Naive thymus-derived CD4-positive, alpha-beta T cell (primary cell): ENCODE measurements around the gene MAGOHB. TPM values are rescaled to one million over a fixed set of nuclear protein-coding genes. Genes with fewer than 3 reads are reported as not detected.
"Not testable (repeated sequence)": the region's sequence is repeated elsewhere in the genome, so short reads cannot be mapped to it uniquely, and the experiment has no call there.

Experiments used
- ATAC-seq: fragments of 150-1000 bp; cut with Tn5 transposase; 2 replicates; pipeline ENCODE4 v1.10.0; 2021; ENCODE audit warnings: mild to moderate bottlenecking, moderate library complexity
- CTCF ChIA-PET: fragments of 350-600 bp; sonication (Branson Sonifier 250); formaldehyde crosslinking; loops from one replicate; lab custom pipeline; 2021; ENCODE audit warnings: antibody characterized with exemption; lab: Charles Lee
- POLR2A ChIA-PET: fragments of 350-600 bp; sonication (Branson Sonifier 250); formaldehyde crosslinking; loops from one replicate; lab custom pipeline; 2021; ENCODE audit warnings: antibody characterized with exemption, inconsistent platforms; lab: Charles Lee
- DNase-seq, 9 donors: peaks; one replicate each; pipeline versions ENCODE4 v3.0.0 to v3.0.0-alpha.2; 2020 to 2022; ENCODE audit warnings: mixed read lengths in 1 of 9
- H3K27ac ChIP-seq: one replicate; pipeline ENCODE4 v1.7.0; 2013; ENCODE audit warnings: mild to moderate bottlenecking, low read depth, low read length, moderate library complexity
- H3K27me3 ChIP-seq, 2 donors: one replicate each; pipeline ENCODE4 v1.7.0; 2013; ENCODE audit warnings: low read length in 2 of 2, mild to moderate bottlenecking in 2 of 2, moderate library complexity in 2 of 2; ENCODE audit not compliant: control insufficient read depth in 2 of 2, insufficient read depth in 2 of 2
- H3K36me3 ChIP-seq, 3 experiments: 1 replicate in 2 of 3; 2 replicates in 1 of 3; pipeline ENCODE4 v1.7.0; 2013; ENCODE audit warnings: low read length in 3 of 3, mild to moderate bottlenecking in 3 of 3, moderate library complexity in 1 of 3; ENCODE audit not compliant: insufficient read depth in 3 of 3, control insufficient read depth in 2 of 3
- H3K4me1 ChIP-seq, 2 donors: one replicate each; pipeline ENCODE4 v1.7.0; 2013; ENCODE audit warnings: low read length in 2 of 2, mild to moderate bottlenecking in 2 of 2, moderate library complexity in 1 of 2; ENCODE audit not compliant: control insufficient read depth in 2 of 2, insufficient read depth in 2 of 2
- H3K4me3 ChIP-seq: 2 replicates; pipeline ENCODE4 v1.7.0; 2013; ENCODE audit warnings: mild to moderate bottlenecking, low read length
- H3K9me3 ChIP-seq, 3 experiments: 1 replicate in 2 of 3; 2 replicates in 1 of 3; pipeline ENCODE4 v1.7.0; 2013; ENCODE audit warnings: low read length in 3 of 3; ENCODE audit not compliant: control insufficient read depth in 2 of 3
- H3K27ac Mint-ChIP-seq, 9 donors: one replicate each; pipeline ENCODE4 v1.8.0; 2020 to 2022; ENCODE audit warnings: mixed read lengths in 9 of 9, mild to moderate bottlenecking in 8 of 9, moderate library complexity in 5 of 9, inconsistent platforms in 2 of 9
- H3K27me3 Mint-ChIP-seq, 5 donors: one replicate each; pipeline ENCODE4 v1.8.0; 2021 to 2022; ENCODE audit warnings: mixed read lengths in 5 of 5, mild to moderate bottlenecking in 1 of 5
- H3K36me3 Mint-ChIP-seq, 5 donors: one replicate each; pipeline ENCODE4 v1.8.0; 2020 to 2022; ENCODE audit warnings: mixed read lengths in 5 of 5, mild to moderate bottlenecking in 3 of 5, inconsistent platforms in 1 of 5
- H3K4me1 Mint-ChIP-seq, 7 donors: one replicate each; pipeline ENCODE4 v1.8.0; 2020 to 2022; ENCODE audit warnings: mixed read lengths in 7 of 7, mild to moderate bottlenecking in 3 of 7, inconsistent platforms in 1 of 7
- H3K4me3 Mint-ChIP-seq, 10 donors: one replicate each; pipeline ENCODE4 v1.8.0; 2020 to 2022; ENCODE audit warnings: mild to moderate bottlenecking in 10 of 10, mixed read lengths in 10 of 10, moderate library complexity in 6 of 10, inconsistent platforms in 2 of 10
- H3K9me3 Mint-ChIP-seq, 11 donors: one replicate each; pipeline ENCODE4 v1.8.0; 2020 to 2022; ENCODE audit warnings: mixed read lengths in 11 of 11, mild to moderate bottlenecking in 4 of 11, inconsistent platforms in 1 of 11, moderate library complexity in 1 of 11
- intact Hi-C, 2 donors: fragments of 100-400 bp; cut with micrococcal nuclease; formaldehyde crosslinking; loops; one replicate each; pipeline ENCODE4 v1.15.1; 2023
- polyA plus RNA-seq, 2 donors: library from polyadenylated mRNA; unstranded; fragments of 300-500 nt; fragmentation: Illumina TruSeq; gene quantifications; one replicate each; pipeline ENCODE4 v1.2.3, GENCODE V29; 2021
- total RNA-seq, 6 experiments: library from RNA in 5 of 6; stranded (reverse) in 5 of 6; gene quantifications; 1 replicate in 5 of 6; 2 replicates in 1 of 6; pipeline ENCODE4 v1.2.3 and lab custom pipeline; 2021 to 2026

The MAGOHB gene
- 10 to 100 TPM; 12.1 to 43.1 (median 24.8) TPM for total RNA-seq
- 10 to 100 TPM; 26.0 to 61.6 TPM for polyA plus RNA-seq
- total RNA-seq (lab: John Stamatoyannopoulos, UW) = 8.3 reads per million, percentile 32 among the genes with 10 or more reads in this experiment

DNA sequence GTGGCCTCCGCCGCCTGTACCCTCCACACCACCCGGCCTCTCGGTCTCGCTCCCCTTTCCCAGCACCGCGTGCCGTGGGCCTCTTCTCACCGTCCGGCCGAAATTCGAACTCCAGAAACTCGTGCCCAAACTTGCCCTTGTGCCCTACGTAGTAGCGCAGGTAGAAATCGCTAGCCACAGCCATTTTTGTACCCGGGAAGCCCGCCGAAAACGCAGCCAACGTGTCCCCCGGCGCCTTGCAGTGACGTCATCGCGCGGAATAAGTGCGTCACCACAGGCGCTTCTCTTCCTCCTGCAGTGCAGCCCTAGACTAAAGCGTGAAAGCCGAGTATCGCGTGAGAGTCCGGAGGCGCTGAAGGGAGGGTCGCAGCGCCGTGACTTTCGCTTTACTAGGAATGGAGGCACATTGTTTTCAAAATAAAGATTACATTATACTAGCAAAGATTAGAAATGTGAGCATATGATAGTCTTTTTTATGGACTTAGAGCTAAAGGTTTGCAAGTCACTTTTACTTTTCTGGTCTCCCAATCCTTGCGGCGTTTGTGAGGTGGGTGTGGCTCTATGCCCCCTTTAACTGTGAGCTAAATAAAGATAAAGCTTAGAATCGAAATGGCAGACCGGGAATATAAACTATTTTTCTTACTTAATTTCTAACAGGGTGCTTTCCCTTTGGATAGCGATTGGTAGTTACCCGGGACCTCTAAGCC, at the start of gene MAGOHB:
MAGOHB (minus strand) TSS at position 261 of the 707 bp plus-strand sequence; CDS start at position 184, 77 bp downstream.
- intact Hi-C loops = loop anchor here (1.0 to 10.0 kb wide), 14 partner anchors 61 to 1919 kb away; partner anchors contain the start of genes GABARAPL1 (in 2 of the 2), SMIM10L1 (in 2 of the 2), STYK1 (in 2 of the 2) and CLEC2B (in 1 of the 2)
- H3K27ac Mint-ChIP-seq = peak within 1 kb of the TSS; percentile 97 to 100 (median 100)
- peak within 1 kb of the TSS; percentile 93 for H3K27ac ChIP-seq
- H3K9me3 ChIP-seq = no peaks in the 10 kb centered on the region
- H3K4me3 ChIP-seq = peak within 1 kb of the TSS; percentile 74
- peaks cover 0 to 8% (median 0%) of the 10 kb centered on the region in 11 donors for H3K9me3 Mint-ChIP-seq
- ATAC-seq = peak; percentile 96
- peaks cover 4 to 19% (median 9%) of the 10 kb centered on the region in 5 donors for H3K36me3 Mint-ChIP-seq
- ChIA-PET CTCF (no interaction called here), POLR2A (interaction anchor here (0.6 to 1.8 kb wide), 6 partner anchors 16 to 558 kb away, joined by 3 to 13 read pairs (median 4); partner anchors contain the start of genes GABARAPL1 and SMIM10L1)
- H3K4me1 ChIP-seq = peaks cover 4 to 11% of the 10 kb centered on the region in 2 donors
- peaks cover 0 to 26% (median 7%) of the 10 kb centered on the region in 5 donors for H3K27me3 Mint-ChIP-seq
- H3K36me3 ChIP-seq = peaks cover 0 to 16% (median 0%) of the 10 kb centered on the region in 3 experiments
- H3K4me1 Mint-ChIP-seq = peaks cover 12 to 38% (median 33%) of the 10 kb centered on the region in 7 donors
- H3K27me3 ChIP-seq = no peaks in the 10 kb centered on the region
- peak within 1 kb of the TSS; percentile 93 to 100 (median 98) for H3K4me3 Mint-ChIP-seq
- DNase-seq = peak; percentile 94 to 100 (median 97)

DNA sequence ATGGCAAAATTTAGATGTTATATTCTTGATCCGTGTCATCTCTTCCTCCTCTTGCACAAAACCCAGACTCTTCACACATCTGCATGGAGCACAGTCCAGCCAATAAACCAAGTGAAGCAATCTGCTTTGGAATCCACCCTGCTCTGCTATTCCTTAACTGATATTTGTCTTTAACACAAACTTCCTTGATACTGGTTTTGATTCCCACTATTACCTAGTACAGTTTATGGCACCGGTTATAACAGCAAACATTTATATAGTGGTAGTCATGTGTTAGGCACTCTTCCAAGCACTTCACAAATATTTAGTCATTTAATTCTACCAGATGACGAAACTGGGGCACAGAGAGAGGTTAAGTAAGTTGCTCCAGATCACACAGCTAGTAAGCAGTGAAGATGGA, 47.9 kb upstream of the MAGOHB start:
- Histone ChIP-seq H3K36me3 (no peaks in the 10 kb centered on the region), H3K4me3 (no peak overlapping the region), H3K9me3 (no peaks in the 10 kb centered on the region), H3K4me1 (no peaks in the 10 kb centered on the region), H3K27ac (no peak overlapping the region), H3K27me3 (no peaks in the 10 kb centered on the region)
- ATAC-seq = no peak
- no peak for DNase-seq
- H3K27me3 Mint-ChIP-seq = peaks cover 23 to 67% (median 35%) of the 10 kb centered on the region in 5 donors
- peaks cover 0 to 6% (median 0%) of the 10 kb centered on the region in 5 donors for H3K36me3 Mint-ChIP-seq
- ChIA-PET POLR2A (no interaction called here), CTCF (no interaction called here)
- H3K4me1 Mint-ChIP-seq = no peaks in the 10 kb centered on the region
- H3K27ac Mint-ChIP-seq = no peak overlapping the region
- H3K4me3 Mint-ChIP-seq = no peak overlapping the region
- intact Hi-C loops = no loop called here
- H3K9me3 Mint-ChIP-seq = peaks cover 0 to 9% (median 6%) of the 10 kb centered on the region in 11 donors

DNA sequence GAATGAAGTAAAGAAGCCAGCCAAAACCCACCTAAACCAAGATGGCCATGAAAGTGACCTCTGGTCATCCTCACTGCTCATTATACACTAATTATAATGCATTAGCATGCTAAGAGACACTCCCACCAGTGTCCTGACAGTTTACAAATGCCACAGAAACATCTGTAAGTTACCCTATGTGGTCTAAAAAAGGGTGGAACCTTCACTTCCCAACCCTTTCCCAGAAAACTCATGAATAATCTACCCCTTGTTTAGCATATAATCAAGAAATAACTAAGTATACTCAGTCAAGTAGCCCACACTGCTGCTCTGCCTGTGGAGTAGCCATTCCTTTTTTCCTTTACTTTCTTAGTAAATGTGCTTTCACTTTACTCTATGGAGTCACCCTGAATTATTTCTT, 40.6 kb upstream of the MAGOHB start:
- peaks cover 13 to 35% (median 17%) of the 10 kb centered on the region in 5 donors for H3K27me3 Mint-ChIP-seq
- H3K9me3 Mint-ChIP-seq = peaks cover 0 to 15% (median 6%) of the 10 kb centered on the region in 11 donors
- H3K36me3 Mint-ChIP-seq = peaks cover 0 to 7% (median 0%) of the 10 kb centered on the region in 5 donors
- intact Hi-C loops = no loop called here
- no peak overlapping the region for H3K27ac Mint-ChIP-seq
- Histone ChIP-seq H3K4me3 (no peak overlapping the region), H3K27me3 (no peaks in the 10 kb centered on the region), H3K27ac (no peak overlapping the region), H3K4me1 (no peaks in the 10 kb centered on the region), H3K36me3 (no peaks in the 10 kb centered on the region), H3K9me3 (no peaks in the 10 kb centered on the region)
- H3K4me1 Mint-ChIP-seq = peaks cover 0 to 3% (median 0%) of the 10 kb centered on the region in 7 donors
- no peak for ATAC-seq
- ChIA-PET POLR2A (no interaction called here), CTCF (no interaction called here)
- DNase-seq = no peak
- H3K4me3 Mint-ChIP-seq = no peak overlapping the region

DNA sequence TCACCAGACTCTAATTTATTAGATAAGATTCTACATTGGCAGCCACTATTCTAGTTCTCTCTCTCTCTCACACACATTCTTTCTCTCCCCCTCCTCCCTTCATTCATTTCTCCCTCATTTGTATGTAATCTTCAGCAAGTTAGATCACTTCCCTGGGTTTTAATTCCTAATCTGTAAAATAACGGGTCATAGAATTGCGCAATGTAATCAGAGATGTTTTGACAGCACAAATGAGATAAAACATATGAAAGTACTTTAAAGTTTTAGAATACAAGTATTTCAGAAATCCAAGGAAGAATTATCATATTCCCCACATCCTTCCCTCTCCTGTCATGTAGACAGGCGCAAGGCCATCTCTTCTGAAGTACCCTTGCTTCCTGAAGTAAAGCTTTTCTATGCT, 38.8 kb upstream of the MAGOHB start:
- H3K36me3 ChIP-seq = no peaks in the 10 kb centered on the region
- H3K27me3 ChIP-seq = no peaks in the 10 kb centered on the region
- H3K27ac ChIP-seq = no peak overlapping the region
- Mint-ChIP-seq H3K4me3 (no peak overlapping the region), H3K27me3 (peaks cover 7 to 29% (median 14%) of the 10 kb centered on the region in 5 donors), H3K4me1 (peaks cover 0 to 3% (median 0%) of the 10 kb centered on the region in 7 donors), H3K9me3 (peaks cover 4 to 23% (median 13%) of the 10 kb centered on the region in 11 donors), H3K36me3 (peaks cover 0 to 13% (median 8%) of the 10 kb centered on the region in 5 donors), H3K27ac (no peak overlapping the region)
- intact Hi-C loops = no loop called here
- ATAC-seq = no peak
- DNase-seq = no peak
- no peaks in the 10 kb centered on the region for H3K4me1 ChIP-seq
- no peak overlapping the region for H3K4me3 ChIP-seq
- H3K9me3 ChIP-seq = no peaks in the 10 kb centered on the region
- POLR2A ChIA-PET = no interaction called here
- CTCF ChIA-PET = no interaction called here

GRCh38 chr12:10646576-10646975, 33.2 kb upstream of the MAGOHB start:
- Mint-ChIP-seq H3K36me3 (peaks cover 3 to 28% (median 19%) of the 10 kb centered on the region in 5 donors), H3K27me3 (peaks cover 16 to 21% (median 20%) of the 10 kb centered on the region in 5 donors), H3K9me3 (peaks cover 13 to 38% (median 26%) of the 10 kb centered on the region in 11 donors)
- H3K4me1 Mint-ChIP-seq, H3K27me3 ChIP-seq, H3K4me3 ChIP-seq, CTCF ChIA-PET, H3K4me3 Mint-ChIP-seq, H3K4me1 ChIP-seq, DNase-seq, intact Hi-C loops, H3K27ac Mint-ChIP-seq, ATAC-seq, H3K36me3 ChIP-seq, H3K27ac ChIP-seq, POLR2A ChIA-PET: not testable (repeated sequence)
- peaks cover 0 to 12% (median 0%) of the 10 kb centered on the region in 3 experiments for H3K9me3 ChIP-seq

DNA sequence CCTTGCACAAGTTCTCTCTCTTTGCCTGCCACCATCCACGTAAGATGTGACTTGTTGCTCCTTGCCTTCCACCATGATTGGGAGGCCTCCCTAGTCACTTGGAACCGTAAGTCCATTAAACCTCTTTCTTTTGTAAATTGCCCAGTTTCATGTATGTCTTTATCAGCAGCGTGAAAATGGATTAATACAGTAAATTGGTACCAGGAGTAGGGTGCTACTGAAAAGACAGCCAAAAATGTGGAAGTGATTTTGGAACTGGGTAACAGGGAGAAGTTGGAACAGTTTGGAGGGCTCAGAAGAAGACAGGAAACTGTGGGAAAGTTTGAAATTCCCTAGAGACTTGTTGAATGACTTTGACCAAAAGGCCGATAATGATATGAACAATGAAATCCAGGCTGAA, 32.5 kb upstream of the MAGOHB start:
- Histone ChIP-seq H3K36me3 (no peaks in the 10 kb centered on the region), H3K27me3 (no peaks in the 10 kb centered on the region), H3K4me1 (no peaks in the 10 kb centered on the region), H3K9me3 (peaks cover 0 to 12% (median 0%) of the 10 kb centered on the region in 3 experiments), H3K27ac (no peak overlapping the region), H3K4me3 (no peak overlapping the region)
- CTCF ChIA-PET = no interaction called here
- H3K27me3 Mint-ChIP-seq = peaks cover 16 to 26% (median 24%) of the 10 kb centered on the region in 5 donors
- H3K9me3 Mint-ChIP-seq = peaks cover 13 to 38% (median 26%) of the 10 kb centered on the region in 11 donors
- DNase-seq = no peak
- H3K27ac Mint-ChIP-seq = no peak overlapping the region
- no peak overlapping the region for H3K4me3 Mint-ChIP-seq
- POLR2A ChIA-PET = no interaction called here
- intact Hi-C loops = no loop called here
- peaks cover 3 to 28% (median 19%) of the 10 kb centered on the region in 5 donors for H3K36me3 Mint-ChIP-seq
- no peak for ATAC-seq
- H3K4me1 Mint-ChIP-seq = peaks cover 0 to 6% (median 0%) of the 10 kb centered on the region in 7 donors
